Mesodermal cell (in vitro differentiated cells): ENCODE measurements around the gene NUFIP2.
"Not testable (repeated sequence)": the region's sequence is repeated elsewhere in the genome, so short reads cannot be mapped to it uniquely, and the experiment has no call there.

ENCODE experiments used
- H3K27ac ChIP-seq: 2 replicates; pipeline ENCODE4 v1.7.0; 2013; ENCODE audit warnings: mild to moderate bottlenecking, low read depth, low read length, moderate library complexity; ENCODE audit not compliant: severe bottlenecking
- H3K36me3 ChIP-seq: 2 replicates; pipeline ENCODE4 v1.7.1; 2013; ENCODE audit warnings: mild to moderate bottlenecking, low read length, moderate library complexity; ENCODE audit not compliant: control insufficient read depth, insufficient read depth
- H3K4me1 ChIP-seq: one replicate; pipeline ENCODE4 v1.7.1; 2013; ENCODE audit warnings: mild to moderate bottlenecking, low read length; ENCODE audit not compliant: insufficient read depth, control insufficient read depth, poor library complexity, severe bottlenecking
- H3K4me3 ChIP-seq: 2 replicates; pipeline ENCODE4 v1.7.0; 2013; ENCODE audit warnings: low read length, control low read depth, mild to moderate bottlenecking; ENCODE audit not compliant: insufficient read depth, poor library complexity, severe bottlenecking; ENCODE audit errors: extremely low read depth
- H3K9me3 ChIP-seq: 2 replicates; pipeline ENCODE4 v1.7.1; 2013; ENCODE audit warnings: mild to moderate bottlenecking, low read length, moderate library complexity; ENCODE audit not compliant: control insufficient read depth
- WGBS, 2 experiments: methylation state at CpG; one replicate each; pipeline ENCODE4 v1.1.5; 2013; ENCODE audit warnings: missing lambda C conversion rate in 2 of 2; ENCODE audit not compliant: insufficient coverage in 2 of 2; 5-methylcytosine and 5-hydroxymethylcytosine counted together

NUFIP2 gene

GRCh38 chr17:29279397-29280070 lies 14.4 kb downstream of the NUFIP2 start:
- peaks cover 4% of the 10 kb centered on the region for H3K4me1 ChIP-seq
- 93 to 100% methylated on average over 2 of the region's 5 CpGs for WGBS, 2 experiments
- H3K4me3 ChIP-seq, result no peak overlapping the region
- no peak overlapping the region for H3K27ac ChIP-seq
- no peaks in the 10 kb centered on the region for H3K9me3 ChIP-seq
- H3K36me3 ChIP-seq, result peaks cover 95% of the 10 kb centered on the region

- H3K27ac ChIP-seq, result no peak overlapping the region
- H3K36me3 ChIP-seq, result peaks cover 95% of the 10 kb centered on the region
- no peaks in the 10 kb centered on the region for H3K4me1 ChIP-seq
- H3K4me3 ChIP-seq, result no peak overlapping the region
- H3K9me3 ChIP-seq, result no peaks in the 10 kb centered on the region
These were observed 15.3 kb downstream of the NUFIP2 start for GRCh38 chr17:29278692-29279091.

- Histone ChIP-seq H3K4me3 (no peak overlapping the region), H3K27ac (no peak overlapping the region), H3K36me3 (peaks cover 88% of the 10 kb centered on the region), H3K9me3 (no peaks in the 10 kb centered on the region), H3K4me1 (no peaks in the 10 kb centered on the region)
- WGBS, 2 experiments, result no CpG with 5 or more reads among the region's 1 CpG
These were observed 20.0 kb downstream of the NUFIP2 start for GRCh38 chr17:29273924-29274323.

- not testable (repeated sequence) for H3K27ac ChIP-seq, H3K4me3 ChIP-seq, H3K9me3 ChIP-seq, H3K4me1 ChIP-seq
- peaks cover 88% of the 10 kb centered on the region for H3K36me3 ChIP-seq
- WGBS, 2 experiments, result 96 to 99% methylated on average over 4 to 6 of the region's 9 CpGs
These were observed 22.0 kb downstream of the NUFIP2 start for GRCh38 chr17:29271980-29272379.

- Histone ChIP-seq H3K4me3 (no peak overlapping the region), H3K27ac (no peak overlapping the region), H3K36me3 (peaks cover 88% of the 10 kb centered on the region), H3K4me1 (no peaks in the 10 kb centered on the region), H3K9me3 (no peaks in the 10 kb centered on the region)
- WGBS, 2 experiments, result no CpG with 5 or more reads among the region's 5 CpGs
These were observed 30.0 kb downstream of the NUFIP2 start for GRCh38 chr17:29263916-29264315.

GRCh38 chr17:29257756-29258155 lies 36.2 kb downstream of the NUFIP2 start:
- H3K36me3 ChIP-seq, result peaks cover 32% of the 10 kb centered on the region
- H3K27ac ChIP-seq, result no peak overlapping the region

GRCh38 chr17:29256735-29257466 lies 37.0 kb downstream of the NUFIP2 start:
- Histone ChIP-seq H3K9me3 (no peaks in the 10 kb centered on the region), H3K36me3 (peaks cover 24% of the 10 kb centered on the region), H3K4me3 (no peak overlapping the region), H3K27ac (no peak overlapping the region), H3K4me1 (no peaks in the 10 kb centered on the region)
- 83 to 98% methylated on average over 7 to 8 of the region's 8 CpGs for WGBS, 2 experiments

More at GRCh38 chr17:29257756-29258155, 36.2 kb downstream of the NUFIP2 start:
- WGBS, 2 experiments, result no CpG with 5 or more reads among the region's 3 CpGs
- Histone ChIP-seq H3K4me3 (no peak overlapping the region), H3K4me1 (no peaks in the 10 kb centered on the region), H3K9me3 (no peaks in the 10 kb centered on the region)

GRCh38 chr17:29255926-29256522 lies 37.9 kb downstream of the NUFIP2 start:
- Histone ChIP-seq H3K36me3 (peaks cover 19% of the 10 kb centered on the region), H3K4me3 (no peak overlapping the region), H3K27ac (no peak overlapping the region), H3K4me1 (peaks cover 1% of the 10 kb centered on the region), H3K9me3 (no peaks in the 10 kb centered on the region)
- 77 to 80% methylated on average over 3 of the region's 4 CpGs for WGBS, 2 experiments

- Histone ChIP-seq H3K27ac (no peak overlapping the region), H3K36me3 (no peaks in the 10 kb centered on the region), H3K9me3 (no peaks in the 10 kb centered on the region), H3K4me1 (peaks cover 14% of the 10 kb centered on the region), H3K4me3 (no peak overlapping the region)
- no CpG with 5 or more reads among the region's 2 CpGs for WGBS, 2 experiments
These were observed 40.9 kb downstream of the NUFIP2 start for GRCh38 chr17:29253037-29253436.

- H3K36me3 ChIP-seq, result no peaks in the 10 kb centered on the region
- H3K4me3 ChIP-seq, result no peak overlapping the region
- 86 to 95% methylated on average over 3 to 4 of the region's 7 CpGs for WGBS, 2 experiments
- no peak overlapping the region for H3K27ac ChIP-seq
- H3K9me3 ChIP-seq, result no peaks in the 10 kb centered on the region
- peaks cover 14% of the 10 kb centered on the region for H3K4me1 ChIP-seq
These were observed 41.7 kb downstream of the NUFIP2 start for GRCh38 chr17:29252101-29252791.
